HepG2 (cell line): ENCODE results near the gene ADM. TPM values are rescaled to one million over a fixed set of nuclear protein-coding genes. Genes with fewer than 3 reads are reported as not detected.

Experiments
- EEA1 ChIP-seq: sonication (generic); formaldehyde crosslinking; IDR thresholded peaks from 2 replicates; pipeline ENCODE4 v1.5.1; 2020; ENCODE audit warnings: mild to moderate bottlenecking, missing genetic modification reagents, borderline replicate concordance
- FOXO1 ChIP-seq: sonication (generic); formaldehyde crosslinking; IDR thresholded peaks from 2 replicates; pipeline ENCODE4 v1.4.0; 2020; ENCODE audit warnings: missing genetic modification reagents
- GPN1 ChIP-seq: sonication (generic); formaldehyde crosslinking; IDR thresholded peaks from 2 replicates; pipeline ENCODE4 v1.5.1; 2020; ENCODE audit warnings: missing genetic modification reagents, borderline replicate concordance
- HNRNPH1 ChIP-seq: fragments of 200-400 bp; formaldehyde crosslinking; optimal IDR thresholded peaks from 2 replicates; pipeline ENCODE3; 2017; ENCODE audit warnings: mild to moderate bottlenecking, low read depth, low read length
- KLF16 ChIP-seq, 2 experiments: sonication (generic) in 1 of 2; formaldehyde crosslinking in 1 of 2; IDR thresholded peaks; 2 replicates each; pipeline versions ENCODE4 v1.6.1 to v1.8.0; 2016 to 2023; ENCODE audit warnings: missing genetic modification reagents in 2 of 2, missing compliant biosample characterization in 1 of 2
- MATR3 ChIP-seq: sonication (generic); formaldehyde crosslinking; IDR thresholded peaks from 2 replicates; pipeline ENCODE4 v1.4.0; 2020; ENCODE audit warnings: missing genetic modification reagents
- MNT ChIP-seq: fragments of 450-650 bp; IDR thresholded peaks from 2 replicates; pipeline ENCODE4 v1.6.1; 2016
- PHF8 ChIP-seq: sonication (generic); formaldehyde crosslinking; IDR thresholded peaks from 2 replicates; pipeline ENCODE4 v1.5.0; 2020; ENCODE audit warnings: missing genetic modification reagents
- PLSCR1 ChIP-seq: sonication (generic); formaldehyde crosslinking; IDR thresholded peaks from 2 replicates; pipeline ENCODE4 v1.5.0; 2020; ENCODE audit warnings: missing genetic modification reagents, mild to moderate bottlenecking, borderline replicate concordance
- RFX1 ChIP-seq: fragments of 450-650 bp; IDR thresholded peaks from 2 replicates; pipeline ENCODE4 v1.6.1; 2017
- SAFB2 ChIP-seq: sonication (generic); formaldehyde crosslinking; IDR thresholded peaks from 2 replicates; pipeline ENCODE4 v1.5.1; 2020; ENCODE audit warnings: missing genetic modification reagents, low read depth, mild to moderate bottlenecking, borderline replicate concordance
- SP4 ChIP-seq: sonication (generic); formaldehyde crosslinking; IDR thresholded peaks from 2 replicates; pipeline ENCODE4 v1.8.1; 2023; ENCODE audit warnings: mild to moderate bottlenecking, missing genetic modification reagents
- ZKSCAN5 ChIP-seq: sonication (generic); formaldehyde crosslinking; IDR thresholded peaks from 2 replicates; pipeline ENCODE4 v1.5.1; 2020; ENCODE audit warnings: mild to moderate bottlenecking, missing genetic modification reagents
- ZMAT3 ChIP-seq: sonication (generic); formaldehyde crosslinking; conservative IDR thresholded peaks from 2 replicates; pipeline ENCODE4 v1.7.0; 2021; ENCODE audit warnings: missing genetic modification reagents
- ZNF12 ChIP-seq: sonication (generic); formaldehyde crosslinking; IDR thresholded peaks from 2 replicates; pipeline ENCODE4 v1.5.0; 2020; ENCODE audit warnings: missing genetic modification reagents
- ZNF383 ChIP-seq: sonication (generic); formaldehyde crosslinking; IDR thresholded peaks from 2 replicates; pipeline ENCODE4 v1.4.0; 2020; ENCODE audit warnings: missing genetic modification reagents, mild to moderate bottlenecking, borderline replicate concordance
- polyA plus RNA-seq, 8 experiments: library from polyadenylated mRNA; depleted of rRNA in 3 of 8; stranded (reverse) in 7 of 8; unstranded in 1 of 8; fragments of >200 nt; fragmentation: Illumina TruSeq in 4 of 8; extraction: Trizol in 4 of 8; gene quantifications; 2 replicates each; pipeline versions ENCODE4 v1.2.1 to v1.2.3, GENCODE V29; 2011 to 2016; ENCODE audit warnings: low read depth in 4 of 8, missing spikeins in 1 of 8, mixed read lengths in 1 of 8; ENCODE audit not compliant: insufficient read depth in 1 of 8
- total RNA-seq, 5 experiments: library from RNA; depleted of rRNA; stranded (reverse); fragments of >200 nt; fragmentation: Illumina TruSeq; extraction: Trizol; gene quantifications; 2 replicates each; pipeline ENCODE4 v1.2.3, GENCODE V29; 2016; ENCODE audit warnings: low read depth in 1 of 5
- TF ChIP-seq, protein P1 (sequence below): sonication (generic); formaldehyde crosslinking; IDR thresholded peaks from 2 replicates; pipeline ENCODE4 v1.4.0; 2020; ENCODE audit warnings: missing genetic modification reagents, mild to moderate bottlenecking, borderline replicate concordance
- TF ChIP-seq, protein P2 (sequence below): sonication (generic); formaldehyde crosslinking; IDR thresholded peaks from 2 replicates; pipeline ENCODE4 v1.4.0; 2020; ENCODE audit warnings: missing genetic modification reagents
- TF ChIP-seq, protein P3 (sequence below): sonication (generic); formaldehyde crosslinking; IDR thresholded peaks from 2 replicates; pipeline ENCODE4 v1.8.1; 2023; ENCODE audit warnings: mild to moderate bottlenecking, inconsistent platforms, moderate library complexity, missing genetic modification reagents, borderline replicate concordance
- TF ChIP-seq, protein P4 (sequence below): sonication (generic); formaldehyde crosslinking; IDR thresholded peaks from 2 replicates; pipeline ENCODE4 v1.5.1; 2020; ENCODE audit warnings: missing genetic modification reagents, mild to moderate bottlenecking, borderline replicate concordance

Gene ADM
- total and polyA plus RNA-seq, 2 of the 13 experiments (the other 11 are each of a cell fraction or from before 2014, with no cell fraction given): 10.7 to 26.1 TPM

- no peak for TF ChIP-seq SP4 (CRISPR knock-in tag)
- TF ChIP-seq FOXO1: peak; percentile 26; the same call in 1 of the 2 replicates
- TF ChIP-seq, protein P1, sequence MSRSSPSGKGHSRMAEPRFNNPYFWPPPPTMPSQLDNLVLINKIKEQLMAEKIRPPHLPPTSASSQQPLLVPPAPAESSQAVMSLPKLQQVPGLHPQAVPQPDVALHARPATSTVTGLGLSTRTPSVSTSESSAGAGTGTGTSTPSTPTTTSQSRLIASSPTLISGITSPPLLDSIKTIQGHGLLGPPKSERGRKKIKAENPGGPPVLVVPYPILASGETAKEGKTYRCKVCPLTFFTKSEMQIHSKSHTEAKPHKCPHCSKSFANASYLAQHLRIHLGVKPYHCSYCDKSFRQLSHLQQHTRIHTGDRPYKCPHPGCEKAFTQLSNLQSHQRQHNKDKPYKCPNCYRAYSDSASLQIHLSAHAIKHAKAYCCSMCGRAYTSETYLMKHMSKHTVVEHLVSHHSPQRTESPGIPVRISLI (CRISPR knock-in tag): peak; percentile 71
- TF ChIP-seq RFX1: no peak
- no peak for TF ChIP-seq ZNF383 (CRISPR knock-in tag)
- no peak for TF ChIP-seq PLSCR1
- TF ChIP-seq MATR3: no peak
- TF ChIP-seq GPN1 (CRISPR knock-in tag): no peak
- TF ChIP-seq, protein P2, sequence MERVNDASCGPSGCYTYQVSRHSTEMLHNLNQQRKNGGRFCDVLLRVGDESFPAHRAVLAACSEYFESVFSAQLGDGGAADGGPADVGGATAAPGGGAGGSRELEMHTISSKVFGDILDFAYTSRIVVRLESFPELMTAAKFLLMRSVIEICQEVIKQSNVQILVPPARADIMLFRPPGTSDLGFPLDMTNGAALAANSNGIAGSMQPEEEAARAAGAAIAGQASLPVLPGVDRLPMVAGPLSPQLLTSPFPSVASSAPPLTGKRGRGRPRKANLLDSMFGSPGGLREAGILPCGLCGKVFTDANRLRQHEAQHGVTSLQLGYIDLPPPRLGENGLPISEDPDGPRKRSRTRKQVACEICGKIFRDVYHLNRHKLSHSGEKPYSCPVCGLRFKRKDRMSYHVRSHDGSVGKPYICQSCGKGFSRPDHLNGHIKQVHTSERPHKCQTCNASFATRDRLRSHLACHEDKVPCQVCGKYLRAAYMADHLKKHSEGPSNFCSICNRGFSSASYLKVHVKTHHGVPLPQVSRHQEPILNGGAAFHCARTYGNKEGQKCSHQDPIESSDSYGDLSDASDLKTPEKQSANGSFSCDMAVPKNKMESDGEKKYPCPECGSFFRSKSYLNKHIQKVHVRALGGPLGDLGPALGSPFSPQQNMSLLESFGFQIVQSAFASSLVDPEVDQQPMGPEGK: 0 out of 2 replicates have a peak, but pooled peaks have one; percentile 31
- TF ChIP-seq PHF8: no peak
- no peak for TF ChIP-seq HNRNPH1
- TF ChIP-seq SAFB2: no peak
- TF ChIP-seq, protein P3, sequence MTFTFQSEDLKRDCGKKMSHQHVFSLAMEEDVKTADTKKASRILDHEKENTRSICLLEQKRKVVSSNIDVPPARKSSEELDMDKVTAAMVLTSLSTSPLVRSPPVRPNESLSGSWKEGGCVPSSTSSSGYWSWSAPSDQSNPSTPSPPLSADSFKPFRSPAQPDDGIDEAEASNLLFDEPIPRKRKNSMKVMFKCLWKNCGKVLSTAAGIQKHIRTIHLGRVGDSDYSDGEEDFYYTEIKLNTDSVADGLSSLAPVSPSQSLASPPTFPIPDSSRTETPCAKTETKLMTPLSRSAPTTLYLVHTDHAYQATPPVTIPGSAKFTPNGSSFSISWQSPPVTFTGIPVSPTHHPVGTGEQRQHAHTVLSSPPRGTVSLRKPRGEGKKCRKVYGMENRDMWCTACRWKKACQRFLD: no peak
- no peak for TF ChIP-seq EEA1
- no peak for TF ChIP-seq ZKSCAN5
- peak in 1 of 2 experiments; percentile 79; a peak in 2 of 4 replicates for TF ChIP-seq KLF16 (CRISPR knock-in tag; IDR thresholded peaks at IDR 0.05)
- no peak for TF ChIP-seq ZNF12
- TF ChIP-seq, protein P4, sequence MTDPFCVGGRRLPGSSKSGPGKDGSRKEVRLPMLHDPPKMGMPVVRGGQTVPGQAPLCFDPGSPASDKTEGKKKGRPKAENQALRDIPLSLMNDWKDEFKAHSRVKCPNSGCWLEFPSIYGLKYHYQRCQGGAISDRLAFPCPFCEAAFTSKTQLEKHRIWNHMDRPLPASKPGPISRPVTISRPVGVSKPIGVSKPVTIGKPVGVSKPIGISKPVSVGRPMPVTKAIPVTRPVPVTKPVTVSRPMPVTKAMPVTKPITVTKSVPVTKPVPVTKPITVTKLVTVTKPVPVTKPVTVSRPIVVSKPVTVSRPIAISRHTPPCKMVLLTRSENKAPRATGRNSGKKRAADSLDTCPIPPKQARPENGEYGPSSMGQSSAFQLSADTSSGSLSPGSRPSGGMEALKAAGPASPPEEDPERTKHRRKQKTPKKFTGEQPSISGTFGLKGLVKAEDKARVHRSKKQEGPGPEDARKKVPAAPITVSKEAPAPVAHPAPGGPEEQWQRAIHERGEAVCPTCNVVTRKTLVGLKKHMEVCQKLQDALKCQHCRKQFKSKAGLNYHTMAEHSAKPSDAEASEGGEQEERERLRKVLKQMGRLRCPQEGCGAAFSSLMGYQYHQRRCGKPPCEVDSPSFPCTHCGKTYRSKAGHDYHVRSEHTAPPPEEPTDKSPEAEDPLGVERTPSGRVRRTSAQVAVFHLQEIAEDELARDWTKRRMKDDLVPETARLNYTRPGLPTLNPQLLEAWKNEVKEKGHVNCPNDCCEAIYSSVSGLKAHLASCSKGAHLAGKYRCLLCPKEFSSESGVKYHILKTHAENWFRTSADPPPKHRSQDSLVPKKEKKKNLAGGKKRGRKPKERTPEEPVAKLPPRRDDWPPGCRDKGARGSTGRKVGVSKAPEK (CRISPR knock-in tag): no peak
- no peak for TF ChIP-seq MNT
- no peak; the same call in 1 of the 2 replicates for TF ChIP-seq ZMAT3
These were observed 19.6 kb upstream of the ADM start (continued) for GRCh38 chr11:10285148-10285802.
